Fibroblast of skin of left quadriceps (primary cell): ENCODE measurements around the gene PNPLA7.
A peak's percentile ranks its signal among the peaks of the same experiment; 100 is the strongest.
"Not testable (repeated sequence)": the region's sequence is repeated elsewhere in the genome, so short reads cannot be mapped to it uniquely, and the experiment has no call there.

Source experiments
- DNase-seq, 2 experiments: peaks; one replicate each; pipeline ENCODE4 v3.0.0-alpha.2; 2013; ENCODE audit warnings: low read depth in 2 of 2

The PNPLA7 gene

GRCh38 chr9:137575716-137576411 is 25.7 kb upstream of the PNPLA7 start:
- no peak for DNase-seq

GRCh38 chr9:137575364-137575715 is 25.1 kb upstream of the PNPLA7 start:
- no peak for DNase-seq

- DNase-seq: no peak
Measured at GRCh38 chr9:137574192-137574591, 24.0 kb upstream of the PNPLA7 start.

GRCh38 chr9:137570566-137570965 is 20.4 kb upstream of the PNPLA7 start:
- no peak for DNase-seq

GRCh38 chr9:137569609-137570203 is 19.5 kb upstream of the PNPLA7 start:
- no peak for DNase-seq

- DNase-seq: not testable (repeated sequence)
Measured at GRCh38 chr9:137568445-137568844, 18.2 kb upstream of the PNPLA7 start.

GRCh38 chr9:137564817-137565411 is 14.7 kb upstream of the PNPLA7 start:
- DNase-seq: no peak

- DNase-seq: no peak
Measured at GRCh38 chr9:137564134-137564533, 13.9 kb upstream of the PNPLA7 start.

GRCh38 chr9:137558127-137558526 is 7.9 kb upstream of the PNPLA7 start:
- DNase-seq: no peak

- DNase-seq: no peak
Measured at GRCh38 chr9:137556069-137556838, 6.1 kb upstream of the PNPLA7 start.

GRCh38 chr9:137555179-137555578 is 5.0 kb upstream of the PNPLA7 start:
- DNase-seq: no peak

GRCh38 chr9:137554349-137554748 is 4.1 kb upstream of the PNPLA7 start:
- no peak for DNase-seq

GRCh38 chr9:137553654-137554053 is 3.5 kb upstream of the PNPLA7 start:
- not testable (repeated sequence) for DNase-seq

GRCh38 chr9:137552022-137552768 is 2.0 kb upstream of the PNPLA7 start:
- no peak for DNase-seq

- DNase-seq: peak; percentile 66 to 67
Measured at GRCh38 chr9:137551264-137552021, 1.2 kb upstream of the PNPLA7 start, which contains the start of gene MRPL41. TSS of gene MRPL41 (plus strand) at chr9:137551879. CDS start at chr9:137552082, 203 bp downstream.

GRCh38 chr9:137550958-137551263 is 709 bp upstream of the PNPLA7 start:
- DNase-seq: not testable (repeated sequence)

- DNase-seq: no peak
Measured at GRCh38 chr9:137547687-137548543, 2.3 kb downstream of the PNPLA7 start.

GRCh38 chr9:137545123-137545522 is 5.1 kb downstream of the PNPLA7 start:
- DNase-seq: no peak

- no peak for DNase-seq
Measured at GRCh38 chr9:137544176-137544760, 5.9 kb downstream of the PNPLA7 start.
